Loucy (cell line): Measurements from ENCODE around the gene LKAAEAR1.

Source experiments
- EZH2phosphoT487 ChIP-seq: fragments of 200-600 bp; IDR thresholded peaks from 2 replicates; pipeline ENCODE4 v1.6.1; 2018; ENCODE audit warnings: antibody characterized with exemption, mild to moderate bottlenecking, moderate library complexity, borderline replicate concordance
- TF ChIP-seq, protein P1 (sequence below): fragments of 200-600 bp; sonication (generic); conservative IDR thresholded peaks from 2 replicates; pipeline ENCODE4 v1.5.1; 2014; ENCODE audit warnings: mild to moderate bottlenecking, antibody characterized with exemption, low read length

DNA sequence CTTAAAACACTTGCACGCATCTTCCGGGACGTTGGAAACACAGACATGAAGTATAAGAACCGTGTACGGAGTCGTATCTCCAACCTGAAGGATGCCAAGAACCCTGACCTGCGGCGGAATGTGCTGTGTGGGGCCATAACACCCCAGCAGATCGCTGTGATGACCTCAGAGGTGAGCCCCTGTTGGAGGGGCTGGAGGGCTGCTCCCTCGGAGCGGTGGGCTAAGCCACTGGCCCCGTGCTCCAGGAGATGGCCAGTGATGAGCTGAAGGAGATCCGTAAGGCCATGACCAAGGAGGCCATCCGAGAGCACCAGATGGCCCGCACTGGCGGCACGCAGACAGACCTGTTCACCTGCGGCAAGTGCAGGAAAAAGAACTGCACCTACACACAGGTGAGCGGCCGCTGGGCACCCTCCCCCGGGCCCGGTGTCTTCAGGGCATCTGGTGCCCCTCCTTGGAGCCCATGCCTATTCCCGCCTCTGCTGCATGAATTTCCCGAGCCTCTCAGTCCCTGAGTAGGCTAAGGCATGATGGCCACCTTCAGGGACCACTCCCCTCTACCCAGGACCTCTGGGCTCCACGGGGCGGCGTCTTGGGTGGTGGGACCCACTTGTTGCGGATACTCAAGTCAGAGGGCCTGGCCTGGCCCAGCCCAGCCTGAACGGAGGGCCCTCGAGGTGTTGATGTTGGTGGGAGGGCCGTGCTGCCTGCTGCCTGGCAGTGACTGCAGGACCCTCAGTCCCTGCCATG, 13.8 kb downstream of the LKAAEAR1 start:
- TF ChIP-seq, protein P1, sequence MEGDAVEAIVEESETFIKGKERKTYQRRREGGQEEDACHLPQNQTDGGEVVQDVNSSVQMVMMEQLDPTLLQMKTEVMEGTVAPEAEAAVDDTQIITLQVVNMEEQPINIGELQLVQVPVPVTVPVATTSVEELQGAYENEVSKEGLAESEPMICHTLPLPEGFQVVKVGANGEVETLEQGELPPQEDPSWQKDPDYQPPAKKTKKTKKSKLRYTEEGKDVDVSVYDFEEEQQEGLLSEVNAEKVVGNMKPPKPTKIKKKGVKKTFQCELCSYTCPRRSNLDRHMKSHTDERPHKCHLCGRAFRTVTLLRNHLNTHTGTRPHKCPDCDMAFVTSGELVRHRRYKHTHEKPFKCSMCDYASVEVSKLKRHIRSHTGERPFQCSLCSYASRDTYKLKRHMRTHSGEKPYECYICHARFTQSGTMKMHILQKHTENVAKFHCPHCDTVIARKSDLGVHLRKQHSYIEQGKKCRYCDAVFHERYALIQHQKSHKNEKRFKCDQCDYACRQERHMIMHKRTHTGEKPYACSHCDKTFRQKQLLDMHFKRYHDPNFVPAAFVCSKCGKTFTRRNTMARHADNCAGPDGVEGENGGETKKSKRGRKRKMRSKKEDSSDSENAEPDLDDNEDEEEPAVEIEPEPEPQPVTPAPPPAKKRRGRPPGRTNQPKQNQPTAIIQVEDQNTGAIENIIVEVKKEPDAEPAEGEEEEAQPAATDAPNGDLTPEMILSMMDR: no peak
- no peak for TF ChIP-seq EZH2phosphoT487
